Retinal pigment epithelial cell (primary cell): Measurements from ENCODE around the gene SI.
"Not testable (repeated sequence)": the region's sequence is repeated elsewhere in the genome, so short reads cannot be mapped to it uniquely, and the experiment has no call there.

Source experiments
- DNase-seq: peaks from one replicate; pipeline ENCODE4 v3.0.0-alpha.2; 2010; ENCODE audit warnings: low read depth
- H3K4me3 ChIP-seq: 2 replicates; pipeline ENCODE4 v1.5.1; 2011; ENCODE audit warnings: mild to moderate bottlenecking, low read length, control low read depth, moderate library complexity
- TF ChIP-seq, protein P1 (sequence below): conservative IDR thresholded peaks from 2 replicates; pipeline ENCODE4 v1.5.1; 2011; ENCODE audit warnings: low read depth, low read length, control low read depth, inconsistent platforms

SI gene

DNA sequence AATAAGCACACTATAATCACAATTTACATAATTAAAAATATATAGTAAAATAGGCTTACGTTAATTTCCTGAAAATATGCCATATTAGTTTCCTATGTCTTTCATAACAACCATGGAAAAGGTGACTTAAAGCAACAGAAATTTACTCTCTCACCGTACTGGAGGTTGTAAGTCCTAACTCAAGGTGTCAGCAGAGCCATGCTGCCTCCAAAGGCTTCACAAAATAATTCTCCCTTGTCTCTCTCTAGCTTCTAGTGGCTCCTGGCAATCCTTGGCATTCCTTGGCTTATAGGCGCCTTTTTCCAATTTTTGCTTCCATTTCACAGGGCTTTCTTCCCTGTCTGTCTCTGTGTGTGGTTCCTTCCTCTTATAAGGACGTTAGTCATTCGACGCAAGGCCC lies 7.6 kb downstream of the SI start:
- TF ChIP-seq, protein P1, sequence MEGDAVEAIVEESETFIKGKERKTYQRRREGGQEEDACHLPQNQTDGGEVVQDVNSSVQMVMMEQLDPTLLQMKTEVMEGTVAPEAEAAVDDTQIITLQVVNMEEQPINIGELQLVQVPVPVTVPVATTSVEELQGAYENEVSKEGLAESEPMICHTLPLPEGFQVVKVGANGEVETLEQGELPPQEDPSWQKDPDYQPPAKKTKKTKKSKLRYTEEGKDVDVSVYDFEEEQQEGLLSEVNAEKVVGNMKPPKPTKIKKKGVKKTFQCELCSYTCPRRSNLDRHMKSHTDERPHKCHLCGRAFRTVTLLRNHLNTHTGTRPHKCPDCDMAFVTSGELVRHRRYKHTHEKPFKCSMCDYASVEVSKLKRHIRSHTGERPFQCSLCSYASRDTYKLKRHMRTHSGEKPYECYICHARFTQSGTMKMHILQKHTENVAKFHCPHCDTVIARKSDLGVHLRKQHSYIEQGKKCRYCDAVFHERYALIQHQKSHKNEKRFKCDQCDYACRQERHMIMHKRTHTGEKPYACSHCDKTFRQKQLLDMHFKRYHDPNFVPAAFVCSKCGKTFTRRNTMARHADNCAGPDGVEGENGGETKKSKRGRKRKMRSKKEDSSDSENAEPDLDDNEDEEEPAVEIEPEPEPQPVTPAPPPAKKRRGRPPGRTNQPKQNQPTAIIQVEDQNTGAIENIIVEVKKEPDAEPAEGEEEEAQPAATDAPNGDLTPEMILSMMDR = no peak
- no peak for DNase-seq
- no peak overlapping the region for H3K4me3 ChIP-seq

DNA sequence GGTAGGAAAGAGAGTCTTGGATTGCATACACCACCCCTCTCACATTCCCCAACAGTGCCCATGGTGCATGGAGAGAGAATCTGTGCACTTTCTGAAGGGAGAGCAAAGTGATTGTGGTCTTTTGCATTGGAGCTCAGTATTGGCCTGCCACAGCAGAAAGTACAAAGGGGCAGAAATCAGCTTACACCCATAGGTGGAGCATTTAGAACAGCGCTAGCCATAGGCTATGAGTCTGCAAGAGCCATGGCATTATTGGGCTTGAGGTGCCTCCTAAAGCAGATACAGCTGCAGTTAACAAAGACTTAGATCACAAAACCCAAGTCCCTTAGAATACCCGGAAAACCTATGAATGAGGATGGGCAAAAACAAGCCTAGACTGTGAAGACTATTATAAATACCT lies 21.8 kb downstream of the SI start:
- no peak overlapping the region for H3K4me3 ChIP-seq
- TF ChIP-seq, protein P1 = no peak
- no peak for DNase-seq

DNA sequence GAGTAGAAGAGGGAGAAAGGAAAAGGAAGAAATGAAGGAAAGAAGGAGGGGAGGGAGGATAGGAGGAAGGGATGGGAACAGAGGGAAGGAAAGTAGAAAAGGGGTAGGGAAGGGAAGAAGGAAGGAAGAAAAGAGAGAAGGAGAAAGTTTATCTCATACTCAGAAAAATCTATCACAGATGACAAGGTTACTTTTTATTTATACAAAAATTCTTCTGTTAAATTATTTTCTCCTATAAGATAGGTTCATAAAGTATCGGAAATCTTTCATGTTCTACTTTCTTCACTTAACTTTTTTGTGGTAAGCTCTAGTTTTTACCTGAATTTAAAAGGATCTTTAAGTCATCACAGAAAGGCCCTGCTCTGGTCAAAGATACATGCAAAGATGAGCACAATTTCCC lies 38.1 kb downstream of the SI start:
- no peak overlapping the region for H3K4me3 ChIP-seq
- TF ChIP-seq, protein P1 = no peak

DNA sequence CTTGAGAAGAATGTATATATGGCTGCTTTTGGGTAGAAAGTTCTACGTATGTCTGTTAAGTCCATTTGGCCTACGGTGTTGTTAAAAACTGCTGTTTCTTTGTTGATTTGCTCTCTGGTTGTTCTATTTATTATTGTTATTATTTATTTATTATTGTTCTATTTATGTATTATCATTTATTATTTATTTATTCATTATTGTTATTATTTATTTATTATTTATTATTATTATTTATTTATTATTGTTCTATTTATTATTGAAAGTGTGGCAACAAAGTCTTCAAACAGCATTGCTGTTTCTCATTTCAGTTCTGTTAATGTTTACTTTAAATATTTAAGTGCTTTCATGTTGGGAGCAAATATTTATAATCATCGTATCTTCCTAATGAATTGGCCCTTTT lies 66.7 kb downstream of the SI start:
- TF ChIP-seq, protein P1 = no peak
- no peak overlapping the region for H3K4me3 ChIP-seq
- no peak for DNase-seq

More for the DNA sequence above, 38.1 kb downstream of the SI start:
- no peak for DNase-seq

DNA sequence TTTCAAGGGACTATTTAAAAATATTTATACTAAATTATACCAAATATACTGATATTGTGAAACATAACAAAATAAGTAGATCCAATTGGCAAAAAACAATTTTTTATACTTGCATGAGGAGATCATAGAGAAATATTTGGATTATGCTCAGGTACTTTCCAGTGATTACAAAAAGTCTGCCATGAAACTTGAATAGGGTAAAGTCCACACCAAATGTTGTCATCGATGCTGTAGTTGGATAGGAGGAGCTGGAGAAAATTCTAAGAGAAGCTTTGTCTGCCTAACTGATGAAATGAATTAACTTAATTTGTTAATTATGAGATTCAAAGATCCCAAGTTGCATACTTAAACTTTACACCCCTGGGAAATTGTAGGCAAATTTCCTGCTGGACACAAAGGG lies 93.3 kb downstream of the SI start:
- DNase-seq = no peak
- TF ChIP-seq, protein P1 = no peak
- H3K4me3 ChIP-seq = no peak overlapping the region

DNA sequence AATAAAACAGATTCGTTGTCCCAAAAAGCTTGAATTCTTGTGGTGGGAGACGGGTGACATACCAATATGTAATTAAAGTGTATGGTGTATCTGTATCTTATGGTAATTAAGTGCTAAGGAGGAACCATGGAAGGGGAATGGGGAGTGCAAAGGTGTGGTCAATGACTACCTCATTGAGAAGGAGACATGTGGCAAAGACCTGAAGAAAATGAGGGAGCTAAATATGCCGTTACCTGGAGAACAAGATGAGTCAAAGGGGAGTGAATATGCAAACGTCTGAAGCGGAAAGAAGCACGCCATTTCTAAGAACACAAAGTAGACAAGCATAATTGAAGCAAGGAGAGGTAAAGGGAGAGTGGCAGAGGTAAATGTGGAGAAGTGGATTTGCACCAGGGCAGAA lies 115.7 kb downstream of the SI start:
- H3K4me3 ChIP-seq = no peak overlapping the region
- TF ChIP-seq, protein P1 = no peak
- no peak for DNase-seq

DNA sequence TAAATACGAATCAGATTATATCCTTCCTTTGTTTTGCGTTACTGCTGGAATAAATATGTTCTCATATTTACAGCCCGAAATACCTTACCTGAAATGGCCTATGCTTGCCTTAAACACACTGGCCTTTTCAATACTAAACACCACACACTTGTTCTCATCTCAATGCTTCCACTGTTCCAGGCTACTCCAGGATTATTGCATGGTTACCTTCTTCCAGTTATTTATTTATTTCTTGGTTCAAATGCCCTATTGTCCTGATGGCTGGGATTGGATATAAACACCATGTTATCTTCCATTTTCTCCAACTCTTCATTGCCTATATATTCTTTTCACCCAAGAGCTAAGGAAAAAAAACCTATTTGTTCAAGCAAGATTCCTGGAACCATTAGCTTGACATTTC lies 125.3 kb downstream of the SI start:
- DNase-seq = no peak
- H3K4me3 ChIP-seq = no peak overlapping the region
- TF ChIP-seq, protein P1 = no peak

DNA sequence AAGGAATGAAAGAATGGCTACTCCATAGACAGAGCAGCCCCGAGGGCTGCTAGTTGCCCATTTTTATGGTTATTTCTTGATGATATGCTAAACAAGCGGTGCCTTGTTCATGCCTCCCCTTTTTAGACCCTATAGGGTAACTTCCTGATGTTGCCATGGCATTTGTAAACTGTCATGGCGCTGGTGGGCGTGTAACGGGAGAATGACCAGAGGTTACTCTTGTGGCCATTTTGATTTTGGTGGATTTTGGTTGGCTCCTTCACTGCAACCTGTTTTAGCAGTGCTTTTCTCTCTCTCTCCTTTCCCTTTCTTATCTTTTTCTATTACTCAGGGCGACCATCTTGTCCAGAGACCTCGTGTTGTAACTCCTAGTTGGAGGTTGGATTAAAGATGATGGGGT lies 126.9 kb downstream of the SI start:
- not testable (repeated sequence) for DNase-seq, H3K4me3 ChIP-seq
